NCI-H748 treated with DMSO at 0.1 percent for 48 hours (cell line): ENCODE results near the gene GLB1L2.

ENCODE experiments used
- DNase-seq: peaks from one replicate; lab custom pipeline; 2025; lab: John Stamatoyannopoulos, UW

Gene GLB1L2

DNA sequence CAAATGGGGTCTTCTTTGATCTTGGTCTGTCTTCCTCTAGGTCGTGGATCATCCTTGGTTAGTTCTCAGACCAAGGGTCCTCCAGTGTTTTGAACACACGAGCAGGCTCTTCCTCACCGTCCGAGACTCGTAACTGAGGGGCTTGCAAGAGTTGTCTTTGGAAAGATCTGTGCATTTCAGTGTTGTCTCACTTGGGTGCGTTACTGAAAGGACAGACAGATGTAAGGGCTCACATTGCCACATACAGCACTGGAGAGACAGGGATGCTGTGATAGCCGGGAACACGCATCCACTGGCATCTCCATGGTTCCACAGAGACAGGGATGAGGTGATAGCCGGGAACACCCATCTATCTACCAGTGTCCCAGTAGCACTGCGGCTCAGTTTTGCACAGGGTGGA is 15.7 kb downstream of the GLB1L2 start:
- DNase-seq, result no peak

DNA sequence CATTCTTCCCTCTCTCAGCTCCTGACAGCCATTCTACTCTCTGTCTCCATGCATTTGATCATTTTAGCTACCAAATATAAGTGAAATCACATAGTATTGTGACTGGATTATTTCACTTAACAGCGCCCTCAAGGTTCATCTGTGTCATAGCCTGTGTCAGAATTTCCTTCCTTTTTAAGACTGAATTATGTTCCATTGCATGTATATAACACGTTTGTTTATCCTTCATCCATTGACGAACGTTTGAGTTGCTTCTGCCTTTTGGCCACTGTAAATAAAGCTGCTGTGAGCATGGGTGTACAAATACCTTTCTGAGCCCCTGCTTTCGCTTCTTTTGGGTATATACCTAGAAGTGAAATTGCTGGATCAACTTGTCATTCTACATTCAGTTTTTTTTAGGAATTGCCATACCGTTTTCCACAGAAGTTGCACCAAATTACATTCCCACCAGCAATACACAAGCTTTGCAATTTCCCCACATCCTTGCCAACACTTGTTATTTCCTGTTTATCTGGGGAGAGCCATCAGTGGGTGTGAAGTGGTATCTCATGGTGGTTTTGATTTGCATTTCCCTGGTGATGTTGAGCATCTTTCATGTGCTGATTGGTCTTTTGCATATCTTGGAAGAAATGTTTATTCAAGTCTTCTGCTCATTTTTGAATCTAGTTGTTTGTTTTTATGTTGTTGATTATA is 17.5 kb downstream of the GLB1L2 start:
- no peak for DNase-seq

DNA sequence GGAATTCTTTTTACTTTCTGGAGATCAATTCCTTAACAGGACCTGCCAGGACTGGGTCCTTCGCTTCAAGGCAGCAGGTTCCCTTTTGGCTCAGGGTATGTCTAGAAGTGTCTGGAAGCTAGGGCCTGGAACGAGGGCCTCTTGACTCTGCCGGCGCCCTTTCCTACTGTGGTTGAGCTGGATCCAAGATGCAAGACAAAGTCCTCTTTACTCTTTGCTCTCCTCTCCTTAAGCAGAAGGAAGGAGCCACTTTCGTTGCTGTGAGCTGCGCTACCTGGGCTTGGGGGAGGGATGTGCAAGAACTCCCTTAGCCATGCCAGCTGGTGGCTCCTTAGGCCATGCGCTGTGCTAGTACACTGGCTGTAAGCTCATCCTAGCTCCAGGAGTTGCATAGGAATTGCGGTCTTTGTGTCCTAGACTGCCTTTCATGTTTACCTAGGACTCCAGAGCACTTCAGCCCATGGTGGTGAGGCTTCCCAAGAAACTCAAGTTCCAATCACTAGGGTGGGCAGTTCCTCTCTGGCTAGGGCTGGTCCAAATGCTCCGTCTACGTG is 18.1 kb downstream of the GLB1L2 start:
- DNase-seq, result no peak

DNA sequence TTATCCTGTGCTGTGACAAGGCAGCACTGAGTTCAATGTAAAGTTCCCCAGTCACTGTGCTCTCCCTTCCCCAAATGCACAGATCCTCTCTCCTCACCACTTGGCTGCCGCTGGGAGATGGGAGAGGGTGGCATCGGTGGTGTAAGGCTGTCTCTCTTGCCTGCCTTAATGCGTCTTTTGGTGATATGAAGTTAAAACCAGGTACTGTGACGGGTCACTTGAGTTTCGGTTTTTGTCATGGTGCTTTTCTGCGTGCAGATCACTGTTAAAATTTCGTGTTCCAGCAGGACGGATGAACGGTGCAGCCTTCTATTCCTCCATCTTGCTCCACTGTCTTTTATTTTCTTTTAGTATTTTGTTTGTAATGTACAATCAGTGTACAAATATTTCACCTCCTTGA is 18.6 kb downstream of the GLB1L2 start:
- DNase-seq, result no peak

DNA sequence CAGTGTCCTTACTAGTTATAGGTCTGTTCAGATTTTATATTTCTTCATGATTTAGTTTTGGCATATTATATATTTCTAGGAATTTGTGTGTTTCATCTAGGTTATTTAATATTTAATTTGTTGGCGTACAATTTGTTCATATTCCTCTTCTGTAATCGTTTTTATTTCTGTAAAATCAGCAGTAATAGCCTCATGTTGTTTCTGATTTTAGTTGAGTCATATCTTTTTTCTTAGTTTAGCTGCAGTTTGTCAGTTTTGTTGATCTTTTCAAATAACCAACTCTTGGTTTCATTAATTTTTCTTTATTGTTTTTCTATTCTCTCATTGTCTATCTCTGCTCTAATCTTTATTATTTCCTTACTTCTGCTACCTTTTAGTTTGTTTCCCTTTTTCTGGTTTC is 20.3 kb downstream of the GLB1L2 start:
- DNase-seq, result no peak

DNA sequence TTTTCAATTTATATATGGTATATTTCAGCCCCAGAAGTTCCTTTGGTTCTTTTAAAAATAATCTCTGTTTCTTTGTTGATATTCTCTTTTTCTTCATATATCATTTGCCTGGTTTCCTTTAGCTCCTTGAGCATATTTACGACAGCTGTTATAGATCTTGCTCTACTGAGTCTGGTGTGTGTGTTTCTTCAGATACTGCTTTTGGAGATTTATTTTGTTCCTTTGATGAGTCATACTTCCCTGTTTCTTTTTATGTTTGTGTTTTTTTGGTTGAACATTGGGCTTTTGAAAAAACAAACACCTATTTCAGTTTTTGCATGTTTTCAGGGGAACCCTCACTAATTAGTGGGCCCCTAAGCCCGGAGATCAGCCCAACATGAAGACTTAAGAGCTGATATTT is 23.3 kb downstream of the GLB1L2 start:
- DNase-seq, result no peak

DNA sequence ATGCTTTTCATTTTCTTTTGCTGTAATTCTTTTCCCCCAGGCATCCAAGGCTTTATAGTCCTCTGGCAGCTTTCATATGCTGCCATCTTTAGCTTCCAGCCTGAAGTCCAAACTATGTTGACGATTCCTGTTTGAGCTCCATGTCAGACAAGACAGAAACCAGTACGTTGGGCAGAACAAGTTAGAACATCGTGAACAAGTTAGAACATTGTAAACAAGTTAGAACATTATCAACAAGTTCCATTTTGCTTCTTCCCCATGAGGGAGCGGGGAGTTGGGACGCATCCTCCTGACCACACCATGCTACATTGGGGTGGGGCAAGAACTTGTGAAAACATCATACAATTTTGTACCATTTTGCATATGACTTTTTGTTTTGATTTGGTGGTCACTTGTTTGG is 23.9 kb downstream of the GLB1L2 start:
- no peak for DNase-seq

DNA sequence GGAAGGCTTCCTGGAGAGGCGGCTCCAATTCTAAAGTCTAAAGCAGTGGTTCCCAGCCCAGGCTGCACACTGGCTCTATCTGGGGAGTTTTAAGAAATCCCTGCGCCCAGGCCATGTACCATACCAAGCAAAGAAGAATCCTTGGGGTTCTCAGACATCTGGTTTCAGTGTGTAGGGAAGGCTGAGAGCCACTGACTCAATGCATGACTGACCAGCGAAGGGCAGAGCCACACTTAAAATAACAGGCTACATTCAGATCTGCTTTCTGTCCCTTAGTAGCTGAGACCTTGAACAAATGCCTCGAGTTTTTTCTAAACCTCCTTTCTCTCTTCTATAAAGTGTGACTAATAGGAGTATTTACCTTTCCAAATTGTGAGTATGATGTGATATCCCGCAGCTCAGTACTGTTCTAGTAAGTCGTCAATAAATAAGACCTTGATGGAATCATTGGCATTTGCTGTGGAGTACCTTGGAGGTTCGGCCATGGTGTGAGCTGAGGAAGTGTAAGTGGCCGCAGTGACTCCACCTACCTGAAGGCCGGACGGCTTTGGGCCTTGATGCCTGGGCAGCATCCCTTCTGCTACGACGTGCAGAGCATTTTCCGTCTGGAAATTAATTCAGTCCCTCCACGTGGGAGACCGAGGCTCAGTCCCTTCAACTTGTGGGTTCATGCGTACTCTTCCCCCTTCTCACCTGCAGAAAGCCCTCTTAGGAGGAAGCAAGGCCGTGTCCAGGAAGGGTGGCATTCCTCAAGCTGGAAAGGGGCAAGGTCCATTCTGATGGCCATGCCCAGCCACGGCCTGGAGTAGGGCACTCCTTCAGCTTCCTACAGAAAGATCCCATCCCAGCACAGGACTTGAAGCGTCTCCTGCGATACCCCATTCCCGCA is 25.1 kb downstream of the GLB1L2 start:
- DNase-seq, result no peak

DNA sequence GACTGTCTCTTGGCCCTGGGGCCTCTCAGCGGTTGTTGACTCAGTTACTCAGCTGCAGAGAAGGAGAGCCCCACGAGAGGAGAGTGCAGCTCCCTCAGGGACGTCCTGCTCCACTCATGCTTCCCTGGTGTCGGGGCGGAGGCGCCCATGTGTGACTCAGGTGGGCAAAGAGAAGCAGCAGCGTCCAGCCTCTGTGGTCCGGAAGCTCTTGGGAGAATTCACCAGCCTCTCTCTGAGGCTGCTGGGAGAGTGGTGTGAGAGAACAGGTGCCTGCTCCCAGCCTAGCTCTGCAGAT is 25.7 kb downstream of the GLB1L2 start:
- DNase-seq, result no peak

DNA sequence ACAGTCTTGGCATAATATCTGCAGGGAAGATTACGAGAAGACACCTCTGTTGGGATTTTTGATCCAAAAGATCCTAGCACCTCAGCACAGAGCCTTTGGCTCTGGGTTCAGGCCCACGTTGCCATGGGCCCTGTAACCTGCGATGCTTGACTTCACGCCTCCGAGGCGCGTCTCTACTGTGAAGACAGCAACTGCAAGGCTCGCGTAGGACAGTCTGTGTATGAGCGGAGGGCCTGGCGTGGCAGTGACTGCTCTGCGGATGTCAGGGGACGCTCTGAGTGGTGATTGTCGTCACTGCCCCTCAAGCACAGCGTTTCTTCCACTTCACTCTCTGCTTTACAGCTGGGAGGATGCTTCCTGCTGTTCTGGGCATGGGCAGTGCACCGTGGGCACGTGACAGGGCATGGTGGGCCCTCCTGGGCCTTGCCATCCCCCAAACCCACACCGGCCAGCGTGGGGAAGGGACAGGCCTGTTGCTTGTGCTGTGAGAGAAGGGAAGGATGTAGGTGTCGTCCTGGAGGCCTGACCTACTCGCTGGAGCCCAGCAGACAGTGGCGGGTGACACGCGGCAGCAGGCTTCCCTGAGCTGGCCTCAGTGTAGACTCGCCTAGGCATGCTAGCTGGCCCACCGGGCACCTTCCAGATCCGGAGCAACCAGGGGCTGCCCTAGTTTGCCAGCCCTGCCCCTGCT is 26.5 kb downstream of the GLB1L2 start:
- no peak for DNase-seq

DNA sequence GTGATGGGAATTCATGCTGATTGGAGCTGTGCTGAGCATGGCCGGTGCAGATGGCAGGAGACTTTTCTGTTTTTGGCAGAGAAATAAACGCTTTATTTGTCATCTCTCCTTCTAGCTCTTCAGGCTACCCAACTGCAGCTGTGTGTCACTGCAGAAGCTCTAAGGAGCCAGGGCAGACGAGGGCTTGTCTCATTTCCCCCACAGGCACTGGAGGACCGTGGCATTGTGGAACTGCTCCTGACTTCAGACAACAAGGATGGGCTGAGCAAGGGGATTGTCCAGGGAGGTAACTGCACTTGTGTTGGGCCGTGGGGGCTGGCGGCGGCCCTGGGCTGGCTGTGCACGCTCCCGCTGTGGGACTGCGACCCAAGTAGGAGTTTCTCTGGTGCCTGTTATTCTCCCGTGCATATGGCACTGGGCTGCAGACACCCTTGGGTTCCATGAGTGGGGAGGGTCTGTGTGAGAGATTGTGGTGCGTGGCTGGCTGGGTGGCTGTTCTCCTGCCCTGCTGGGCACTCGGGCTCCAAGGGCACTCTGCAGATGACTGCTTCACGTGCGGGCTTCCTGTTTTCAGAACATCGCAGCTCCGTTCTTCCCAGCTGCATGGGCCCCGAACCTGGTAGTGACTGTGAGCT is 27.2 kb downstream of the GLB1L2 start:
- no peak for DNase-seq

DNA sequence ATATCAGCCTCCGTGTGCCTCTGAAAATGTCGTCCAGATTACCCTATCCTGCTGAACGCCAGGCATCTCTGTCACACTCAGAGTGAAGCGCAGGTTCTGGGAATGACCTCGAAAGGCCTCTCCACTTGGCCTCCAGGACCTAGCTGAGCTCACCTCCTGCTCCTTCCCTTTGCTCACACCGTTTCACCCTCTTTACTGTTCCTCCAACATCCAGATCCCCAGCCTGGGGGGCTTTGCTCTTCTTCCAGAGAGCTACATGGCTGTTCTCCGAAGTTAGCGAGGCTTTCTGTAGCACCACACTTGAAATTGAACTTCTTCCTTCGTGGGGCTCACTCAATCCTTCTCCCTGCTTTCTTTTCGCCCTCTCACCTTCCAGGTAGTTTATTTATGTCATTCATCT is 27.9 kb downstream of the GLB1L2 start:
- DNase-seq, result no peak

DNA sequence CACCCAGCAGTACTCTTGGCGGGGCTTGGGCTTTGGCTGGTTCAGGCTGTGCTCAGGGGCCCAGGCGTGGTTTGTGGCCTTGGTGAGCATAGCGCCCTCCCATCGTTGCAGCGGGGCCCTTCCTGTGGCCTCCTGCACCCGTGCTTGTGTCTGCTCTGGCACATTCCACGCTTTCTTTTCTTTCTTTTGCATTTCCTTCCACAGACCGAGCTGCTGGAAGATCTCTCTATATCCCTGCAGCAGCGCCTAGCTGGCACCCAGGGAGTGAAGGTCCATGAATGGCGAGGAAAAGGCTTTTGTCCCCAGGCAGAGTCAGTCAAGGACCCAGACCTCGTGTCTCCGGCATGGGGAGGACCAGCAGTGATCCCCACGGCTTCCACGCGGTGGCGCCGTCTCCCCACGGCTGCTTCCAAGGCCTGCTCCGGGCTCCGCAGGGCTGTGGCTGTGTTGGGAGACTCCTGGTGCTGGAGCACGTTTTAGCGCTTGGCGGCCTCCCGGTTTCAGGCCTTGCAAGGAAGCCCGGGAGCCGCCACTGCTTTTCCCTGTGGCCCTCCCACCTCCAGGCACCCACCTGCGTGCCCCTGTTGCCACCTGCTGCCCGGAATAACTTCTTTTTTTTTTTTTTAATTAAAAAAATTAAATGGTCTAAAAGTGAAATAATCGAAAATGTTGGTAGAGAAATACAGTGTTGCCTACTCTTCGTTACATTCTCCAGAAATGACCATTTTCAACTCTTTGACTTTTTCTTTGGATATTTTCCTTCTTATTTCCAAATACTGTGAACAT is 28.5 kb downstream of the GLB1L2 start:
- DNase-seq, result peak; percentile 15

DNA sequence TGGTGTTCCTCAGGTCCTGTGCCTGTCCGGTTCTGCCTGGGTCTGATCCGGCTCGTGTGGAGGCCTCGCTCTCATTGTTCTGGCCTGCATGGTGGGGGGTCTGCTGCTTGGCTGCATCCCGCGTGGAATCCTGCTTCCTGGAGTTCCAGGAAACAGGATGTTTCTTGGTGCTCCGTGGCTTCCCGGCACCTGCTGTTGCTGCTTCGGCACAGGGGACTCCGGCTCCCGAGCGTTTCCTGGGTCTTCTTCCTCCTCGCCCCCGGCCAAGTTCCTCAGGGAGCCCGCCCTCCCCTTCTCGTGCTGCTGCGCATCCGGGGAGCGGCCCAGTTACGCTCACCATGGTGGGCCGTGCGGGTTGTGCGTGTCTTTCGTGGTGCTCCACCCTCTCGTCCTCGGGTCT is 29.9 kb downstream of the GLB1L2 start:
- no peak for DNase-seq

DNA sequence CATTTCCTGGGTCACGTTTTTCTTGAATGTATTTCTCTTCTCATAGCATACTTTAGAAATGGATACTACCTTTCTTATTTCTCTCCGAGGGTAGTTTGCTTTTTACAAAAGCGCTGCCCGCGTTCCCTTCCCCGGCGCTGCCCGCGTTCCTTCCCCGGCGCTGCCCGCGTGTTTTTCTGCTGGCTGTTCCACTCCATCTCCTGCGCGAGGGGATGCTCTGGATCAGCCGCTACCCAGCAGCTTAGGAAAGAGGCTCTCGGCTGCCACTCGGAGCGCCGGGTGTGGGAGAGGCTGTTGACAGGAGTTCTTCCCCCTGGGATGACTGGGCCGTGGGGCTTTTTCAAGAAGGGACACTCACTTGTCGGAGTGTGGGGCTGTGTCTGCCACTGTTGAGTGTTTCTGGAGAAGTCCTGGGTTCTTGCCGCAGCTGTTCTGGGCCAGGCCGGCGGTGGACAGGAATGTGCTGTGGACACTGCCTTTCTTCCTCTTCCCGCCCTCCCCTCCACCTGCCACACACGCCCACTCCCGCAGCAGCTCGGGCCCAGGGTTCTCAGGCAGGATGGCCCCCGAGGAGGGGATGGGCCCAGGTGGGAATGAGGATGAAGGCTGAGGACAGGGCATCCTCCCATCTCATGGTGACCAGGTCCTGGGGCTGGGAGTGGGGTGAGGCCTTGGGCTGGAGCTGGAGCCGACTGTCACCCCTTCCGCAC is 30.6 kb downstream of the GLB1L2 start:
- no peak for DNase-seq

DNA sequence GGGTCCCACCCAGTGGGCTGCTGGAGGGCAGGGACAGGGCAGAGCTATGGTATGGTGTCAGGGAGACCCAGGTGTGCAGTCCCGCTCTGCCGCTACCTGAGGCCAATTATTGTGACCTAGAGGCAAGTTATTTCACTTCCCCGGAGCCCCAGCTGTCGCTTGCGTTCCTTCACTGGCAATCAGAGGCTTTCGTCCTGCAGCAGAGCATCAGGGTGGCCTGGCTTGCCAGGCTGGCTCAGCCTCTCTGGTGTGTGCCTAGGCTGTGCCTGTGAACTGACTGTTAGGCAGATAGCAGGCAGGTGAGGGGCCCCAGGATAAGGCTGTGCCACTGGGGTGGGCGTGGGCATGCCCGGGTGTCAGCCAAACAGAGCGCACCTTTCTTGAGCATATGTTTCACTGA is 31.4 kb downstream of the GLB1L2 start:
- DNase-seq, result no peak

DNA sequence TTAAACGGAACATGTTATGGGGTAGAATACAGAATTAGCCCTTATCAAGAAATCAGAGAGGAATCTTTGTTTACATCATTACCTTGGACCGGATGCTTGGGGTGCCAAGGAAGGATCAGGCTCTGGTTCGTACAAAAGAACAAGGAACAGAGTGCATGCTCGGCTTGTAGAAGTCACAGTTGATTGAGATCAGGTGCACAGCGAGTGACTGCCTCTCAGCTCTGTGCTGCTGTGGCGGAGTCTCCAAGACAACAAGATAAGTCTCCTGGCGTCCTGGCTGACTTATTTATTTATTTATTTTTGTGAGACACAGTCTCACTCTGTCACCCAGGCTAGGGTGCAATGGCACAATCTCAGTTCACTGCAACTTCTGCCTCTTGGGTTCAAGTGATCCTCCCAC is 31.8 kb downstream of the GLB1L2 start:
- DNase-seq, result no peak

DNA sequence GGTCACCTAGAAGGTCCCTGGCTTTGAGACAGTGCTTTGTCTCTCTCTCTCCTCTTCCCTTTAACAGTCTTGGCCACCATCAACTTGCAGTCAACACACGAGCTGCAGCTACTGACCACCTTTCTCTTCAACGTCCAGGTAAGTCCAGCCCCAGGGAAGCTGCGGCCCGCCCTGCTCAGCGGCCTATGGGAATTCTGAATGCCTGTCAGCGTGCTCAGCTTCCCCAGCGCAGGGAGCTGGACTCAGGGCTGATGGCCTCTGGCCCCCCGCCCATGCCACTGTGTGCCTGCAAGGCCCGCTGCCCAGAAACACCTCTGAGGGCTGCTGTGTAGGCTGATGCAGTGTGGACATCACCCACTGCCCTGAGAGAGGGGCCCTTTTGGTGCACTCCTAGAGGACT is 32.5 kb downstream of the GLB1L2 start:
- no peak for DNase-seq

DNA sequence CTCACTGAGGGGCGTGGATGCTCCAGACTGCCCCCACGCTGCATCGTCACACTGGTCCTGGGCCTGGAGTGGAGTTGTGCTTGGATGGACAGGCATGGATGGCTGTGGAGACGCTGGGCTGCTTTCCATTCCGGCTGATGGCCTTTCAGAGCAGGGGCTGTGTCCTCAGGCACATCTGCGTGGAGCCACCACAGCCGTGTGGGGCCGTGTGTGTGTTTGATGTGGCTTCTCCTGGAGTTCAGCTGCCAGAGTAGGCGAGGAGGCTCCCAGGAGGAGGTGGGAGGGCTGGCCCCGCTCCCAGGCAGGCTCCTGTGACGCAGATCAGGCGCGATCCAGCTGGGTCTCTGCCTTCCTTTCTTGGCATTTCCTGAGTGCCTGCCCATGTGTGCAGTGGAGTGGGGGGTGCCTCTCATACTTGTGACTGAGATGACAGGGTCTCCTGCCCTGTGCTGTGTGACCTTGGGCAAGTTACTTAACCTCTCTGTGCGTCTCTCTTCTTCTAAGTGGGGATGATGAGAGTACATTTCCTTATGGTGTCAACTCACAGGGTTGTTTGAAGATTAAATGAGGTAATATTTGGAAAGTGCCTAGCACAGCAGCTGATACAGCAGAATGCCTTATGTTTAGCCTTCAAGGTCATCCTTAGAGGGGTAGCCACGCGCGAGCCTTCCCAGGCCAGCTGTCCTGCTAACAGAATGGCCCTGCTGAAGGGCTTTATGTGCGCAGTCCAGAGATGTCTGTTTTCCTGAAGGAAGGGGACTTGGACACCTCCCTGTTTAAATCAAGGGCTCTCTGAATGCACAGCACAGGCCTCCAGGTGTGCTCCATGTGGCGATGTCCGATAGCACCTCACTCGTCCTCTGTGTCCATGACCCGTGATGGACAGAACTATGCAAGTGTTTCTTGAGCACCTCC is 33.5 kb downstream of the GLB1L2 start:
- no peak for DNase-seq

DNA sequence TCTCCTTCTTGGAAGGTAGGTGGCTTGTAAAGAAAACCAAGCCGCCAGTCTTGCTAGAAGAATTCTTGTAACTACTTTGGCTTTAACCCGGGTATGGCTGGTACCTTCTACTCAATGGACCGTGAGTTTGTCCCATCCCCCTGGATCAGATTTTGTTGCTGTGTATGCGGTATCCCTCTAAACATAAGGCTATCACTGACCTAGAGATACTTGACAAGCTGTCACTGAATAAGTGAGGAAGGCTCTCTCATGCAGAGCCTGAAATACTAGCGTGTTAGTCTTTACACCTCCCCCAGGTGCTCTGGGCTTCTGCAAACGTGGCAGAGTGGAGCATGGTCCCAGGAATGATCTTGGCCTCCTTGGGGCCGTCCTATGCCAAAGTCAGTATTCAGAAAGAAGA is 34.5 kb downstream of the GLB1L2 start:
- no peak for DNase-seq
